ENCODE measurements around the gene TBC1D28.
"Not testable (repeated sequence)": the region's sequence is repeated elsewhere in the genome, so short reads cannot be mapped to it uniquely, and the experiment has no call there.

GRCh38 chr17:18634550-18635263, 9.5 kb downstream of the TBC1D28 start:
- TF ChIP-seq CTCF, EZH2 (IDR thresholded peaks at IDR 0.05): not testable (repeated sequence)

All from neural progenitor cell (in vitro differentiated cells).